HUDEP-2 (cell line): ENCODE data around the gene GGNBP2.
"Not testable (repeated sequence)": the region's sequence is repeated elsewhere in the genome, so short reads cannot be mapped to it uniquely, and the experiment has no call there.

Experiments
- DNase-seq, 76 experiments: peaks; one replicate each; lab custom pipeline; 2025; ENCODE audit not compliant: unreplicated experiment in 76 of 76; lab: John Stamatoyannopoulos, UW

GGNBP2 gene

DNA sequence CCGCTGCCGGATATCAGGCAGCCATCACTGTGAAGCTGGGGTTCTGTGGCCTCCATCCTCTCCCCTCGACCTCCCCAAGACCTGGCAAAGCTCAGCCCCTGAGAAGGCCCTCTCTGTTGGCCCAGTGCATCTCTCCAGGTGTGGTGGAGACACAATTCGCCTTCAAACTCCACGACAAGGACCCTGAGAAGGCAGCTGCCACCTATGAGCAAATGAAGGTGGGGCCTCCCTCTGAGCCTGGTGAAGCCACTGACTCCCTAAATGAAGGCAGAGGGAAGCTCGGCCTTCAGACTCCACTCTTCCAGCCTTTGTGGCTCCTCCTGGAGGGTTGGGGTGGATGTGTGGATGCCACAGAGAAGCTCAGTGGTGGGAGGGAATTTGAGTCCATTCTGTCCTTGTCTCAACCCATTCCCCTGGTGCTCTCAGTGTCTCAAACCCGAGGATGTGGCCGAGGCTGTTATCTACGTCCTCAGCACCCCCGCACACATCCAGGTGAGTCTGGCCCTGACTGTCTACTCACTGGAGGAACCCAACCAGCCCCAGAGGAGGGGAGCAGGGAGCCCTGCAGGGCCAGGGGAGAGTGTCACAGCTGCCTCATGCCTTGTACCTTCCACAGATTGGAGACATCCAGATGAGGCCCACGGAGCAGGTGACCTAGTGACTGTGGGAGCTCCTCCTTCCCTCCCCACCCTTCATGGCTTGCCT is 55.0 kb downstream of the GGNBP2 start:
- DNase-seq: peak in 1 of 76 experiments; percentile 39

DNA sequence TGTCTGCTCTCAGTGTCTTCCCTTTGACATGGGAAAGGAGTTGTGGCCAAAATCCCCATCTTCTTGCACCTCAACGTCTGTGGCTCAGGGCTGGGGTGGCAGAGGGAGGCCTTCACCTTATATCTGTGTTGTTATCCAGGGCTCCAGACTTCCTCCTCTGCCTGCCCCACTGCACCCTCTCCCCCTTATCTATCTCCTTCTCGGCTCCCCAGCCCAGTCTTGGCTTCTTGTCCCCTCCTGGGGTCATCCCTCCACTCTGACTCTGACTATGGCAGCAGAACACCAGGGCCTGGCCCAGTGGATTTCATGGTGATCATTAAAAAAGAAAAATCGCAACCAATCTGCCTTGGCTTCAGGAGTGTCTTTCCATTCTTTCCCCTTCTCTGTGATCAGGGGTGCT is 55.7 kb downstream of the GGNBP2 start:
- peak in 58 of 76 experiments; percentile 14 to 75 (median 46) for DNase-seq

DNA sequence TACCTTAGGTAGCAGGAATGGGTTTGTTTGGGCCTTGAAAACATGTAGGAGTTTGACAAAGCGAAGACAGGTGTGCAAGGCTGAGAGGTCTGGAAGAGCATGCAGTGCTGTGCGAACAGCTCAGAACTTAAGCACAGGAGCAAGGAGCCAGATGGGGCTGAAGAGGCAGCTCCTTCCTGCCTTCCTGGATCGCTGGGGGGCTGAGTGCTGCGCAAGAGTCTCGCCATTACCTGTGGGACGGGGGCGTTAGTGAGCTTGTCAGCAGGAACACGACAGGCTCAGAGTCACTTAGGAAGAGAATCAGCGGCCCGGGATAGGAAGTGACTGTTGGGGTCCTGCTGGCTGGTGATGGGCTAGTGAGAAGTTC is 56.2 kb downstream of the GGNBP2 start:
- DNase-seq: peak in 9 of 76 experiments; percentile 26 to 80 (median 54)

DNA sequence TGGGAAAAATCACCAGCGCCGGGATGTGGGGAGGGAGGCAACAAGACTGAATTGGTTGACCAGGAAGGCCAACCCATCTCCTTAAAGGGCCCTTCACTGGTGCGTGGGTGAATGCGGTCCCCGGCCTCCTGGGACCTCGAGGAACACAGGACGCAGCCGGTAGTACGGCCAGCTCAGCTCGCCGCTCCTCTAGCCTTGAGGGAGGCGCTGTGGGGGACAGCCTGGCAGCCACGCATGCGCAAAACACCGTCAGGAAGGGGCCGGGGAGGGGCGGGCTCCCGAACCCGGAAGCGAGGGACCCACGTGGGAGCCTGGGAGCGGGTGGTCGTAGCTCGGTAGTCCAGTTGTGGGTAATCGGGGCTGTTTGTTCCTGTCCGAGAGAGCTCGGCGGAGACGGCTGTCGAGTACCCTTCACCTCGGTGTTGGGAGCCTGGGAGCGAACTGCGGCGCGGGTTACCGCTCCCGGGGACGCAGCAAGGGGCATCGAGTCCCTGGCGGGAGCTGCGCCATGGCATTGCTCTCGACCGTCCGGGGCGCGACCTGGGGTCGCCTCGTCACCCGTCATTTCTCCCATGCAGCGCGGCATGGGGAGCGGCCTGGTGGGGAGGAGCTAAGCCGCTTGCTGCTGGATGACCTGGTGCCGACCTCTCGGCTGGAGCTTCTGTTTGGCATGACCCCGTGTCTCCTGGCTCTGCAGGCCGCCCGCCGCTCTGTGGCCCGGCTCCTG is 56.7 kb downstream of the GGNBP2 start, which contains the start of gene MRM1:
TSS of gene MRM1 (plus strand) at position 281 of the 727 bp plus-strand sequence. CDS start at position 509, 228 bp downstream.
- peak in 74 of 76 experiments; percentile 59 to 97 (median 89) for DNase-seq

DNA sequence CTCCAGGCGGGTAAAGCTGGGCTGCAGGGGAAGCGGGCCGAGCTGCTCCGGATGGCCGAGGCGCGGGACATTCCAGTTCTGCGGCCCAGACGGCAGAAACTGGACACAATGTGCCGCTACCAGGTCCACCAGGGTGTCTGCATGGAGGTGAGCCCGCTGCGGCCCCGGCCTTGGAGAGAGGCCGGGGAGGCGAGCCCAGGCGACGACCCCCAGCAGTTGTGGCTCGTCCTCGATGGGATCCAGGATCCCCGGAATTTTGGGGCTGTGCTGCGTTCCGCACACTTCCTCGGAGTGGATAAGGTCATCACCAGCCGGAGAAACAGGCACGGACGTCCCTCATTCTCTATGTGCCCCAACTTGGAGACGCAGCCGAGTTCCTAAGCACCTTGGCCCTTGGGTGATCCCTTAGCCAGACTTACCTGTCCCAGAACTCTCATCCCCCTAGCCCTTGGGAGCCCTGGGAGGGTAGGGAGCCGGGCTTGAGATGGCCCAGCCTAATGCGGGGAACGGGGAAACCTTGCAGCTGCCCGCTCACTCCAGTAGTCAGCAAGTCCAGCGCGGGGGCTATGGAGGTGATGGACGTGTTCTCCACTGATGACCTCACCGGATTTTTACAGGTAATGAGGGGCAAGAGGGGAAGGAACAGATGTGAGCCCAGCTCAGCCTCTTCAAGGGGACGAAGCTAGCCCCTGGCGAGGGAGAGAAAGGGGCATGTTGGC is 57.5 kb downstream of the GGNBP2 start:
- DNase-seq: peak in 8 of 76 experiments; percentile 15 to 59 (median 35)

DNA sequence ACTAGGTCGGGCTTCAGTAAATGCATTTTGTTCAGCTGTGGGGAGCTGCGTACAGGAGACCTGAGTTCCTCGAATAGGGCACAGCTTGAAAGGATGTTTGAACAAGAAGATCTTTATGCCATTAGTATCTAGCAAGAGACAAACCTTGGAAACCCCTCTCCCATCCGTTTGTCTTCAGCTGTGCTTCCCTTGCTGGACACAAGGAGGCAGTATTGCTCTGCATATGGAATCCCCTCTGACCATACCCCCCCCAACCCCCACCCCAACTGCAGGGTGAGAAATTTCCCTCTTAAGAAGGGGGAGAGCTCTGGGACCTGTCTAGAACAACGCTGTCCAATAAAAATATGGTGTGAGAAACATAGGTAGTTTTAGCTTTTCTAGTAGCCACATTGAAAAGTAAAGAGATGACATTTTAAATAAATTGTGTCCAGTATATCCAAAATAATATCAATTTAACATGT is 58.2 kb downstream of the GGNBP2 start:
- DNase-seq: peak in 66 of 76 experiments; percentile 9 to 87 (median 58)

DNA sequence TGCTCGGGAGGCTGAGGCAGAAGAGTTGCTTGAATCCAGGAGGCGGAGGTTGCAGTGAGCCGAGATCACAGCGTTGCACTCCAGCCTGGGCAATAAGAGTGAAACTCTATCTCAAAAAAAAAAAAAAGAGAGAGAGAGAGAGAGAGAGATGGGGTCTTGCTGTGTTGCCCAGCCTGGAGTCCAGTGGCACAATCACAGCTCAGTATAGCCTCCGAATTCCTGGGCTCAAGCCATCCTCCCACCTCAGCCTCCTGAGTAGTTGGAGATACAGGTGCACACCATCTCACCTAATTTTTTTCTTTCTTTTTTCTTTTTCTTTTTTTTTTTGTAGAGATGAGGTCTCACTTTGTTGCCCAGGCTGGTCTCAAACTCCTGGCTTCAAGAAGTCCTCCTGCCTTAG is 60.3 kb downstream of the GGNBP2 start:
- DNase-seq: not testable (repeated sequence)

DNA sequence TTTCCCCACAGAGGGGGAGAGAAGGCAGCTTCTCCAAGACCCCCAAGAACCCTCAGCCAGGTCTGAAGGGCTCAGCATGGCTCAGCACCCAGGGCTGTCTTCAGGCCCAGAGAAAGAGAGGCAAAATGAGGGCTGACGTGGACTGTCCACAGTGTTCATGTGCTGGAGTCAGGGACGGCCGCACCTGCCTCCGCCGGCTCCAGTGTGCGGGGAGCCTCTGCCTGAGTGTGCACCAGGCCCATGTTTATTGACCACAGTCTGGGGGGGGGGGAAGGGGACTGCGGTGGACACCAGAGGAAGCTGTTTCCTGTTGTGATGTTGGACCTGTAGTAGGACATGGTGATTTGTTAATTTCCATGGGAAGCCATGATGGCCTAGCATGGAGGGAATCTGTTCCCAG is 63.6 kb downstream of the GGNBP2 start:
- no peak for DNase-seq

DNA sequence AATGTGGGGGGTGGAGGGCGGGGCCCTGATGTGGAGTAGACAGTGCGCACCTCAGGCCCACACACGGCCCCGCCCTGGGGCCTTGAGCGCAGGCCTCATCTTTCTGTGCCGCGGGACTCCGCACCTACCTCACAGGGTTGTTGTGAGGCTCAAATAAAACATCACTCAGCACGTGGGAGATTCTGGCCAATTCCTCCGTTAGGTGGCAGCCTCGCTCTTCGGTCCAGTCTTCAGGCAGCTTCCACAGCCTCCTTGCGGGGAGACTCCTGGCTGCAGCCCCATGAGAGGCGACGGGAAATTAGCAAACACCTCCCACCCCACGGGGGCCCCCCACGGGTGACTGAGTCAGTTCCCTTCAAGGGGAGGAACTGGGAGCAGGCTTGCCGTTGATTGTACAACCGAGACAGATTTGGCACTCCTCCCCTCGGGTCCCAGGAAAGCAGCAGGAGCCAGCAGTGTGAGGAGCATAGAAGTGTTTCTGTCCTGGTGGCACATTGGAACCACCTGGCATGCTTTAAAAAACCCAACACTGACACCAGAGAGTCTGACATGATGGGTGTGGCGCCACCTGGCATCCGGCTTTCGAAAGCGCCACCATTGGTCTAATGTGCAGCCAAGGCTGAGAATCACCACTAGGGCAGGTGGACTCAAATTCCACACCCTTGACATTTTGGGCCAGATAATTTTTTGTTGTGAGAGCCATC is 64.2 kb downstream of the GGNBP2 start:
- peak in 28 of 76 experiments; percentile 6 to 44 (median 19) for DNase-seq

DNA sequence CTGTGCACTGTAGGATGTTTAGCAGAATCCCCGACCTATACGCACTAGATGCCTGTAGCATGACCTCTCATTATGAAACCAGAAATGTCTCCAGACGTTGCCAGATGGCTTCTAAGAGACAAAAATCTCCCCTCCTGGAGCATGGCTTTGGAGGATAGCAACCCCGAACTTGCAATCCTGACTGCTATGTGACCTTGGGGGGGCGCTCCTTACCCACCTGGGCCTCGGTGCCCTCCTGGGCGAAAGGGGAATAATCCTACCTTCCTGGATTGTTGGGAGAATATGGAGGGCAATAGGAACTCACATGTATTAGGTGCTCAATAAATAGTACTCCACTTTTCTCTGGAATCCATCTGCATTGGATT is 64.8 kb downstream of the GGNBP2 start:
- DNase-seq: no peak

DNA sequence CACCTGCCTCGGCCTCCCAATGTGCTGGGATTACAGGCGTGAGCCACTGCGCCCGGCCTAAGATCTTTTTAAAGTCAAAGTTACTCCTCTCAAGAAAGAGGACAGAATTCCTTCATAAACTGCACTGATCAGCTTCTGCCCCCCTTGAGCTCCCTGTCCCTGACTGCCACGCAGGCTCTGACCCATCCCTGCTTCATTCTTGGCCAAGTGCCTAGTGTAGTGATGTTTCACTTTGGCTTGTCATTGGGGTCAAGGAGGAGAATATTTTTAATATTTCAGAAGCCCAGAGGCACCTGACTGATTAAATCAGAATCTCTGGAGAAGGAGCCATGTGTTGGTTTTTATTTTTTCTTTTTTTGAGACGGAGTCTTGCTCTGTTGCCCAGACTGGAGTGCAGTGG is 65.8 kb downstream of the GGNBP2 start:
- peak in 15 of 76 experiments; percentile 4 to 51 (median 27) for DNase-seq

DNA sequence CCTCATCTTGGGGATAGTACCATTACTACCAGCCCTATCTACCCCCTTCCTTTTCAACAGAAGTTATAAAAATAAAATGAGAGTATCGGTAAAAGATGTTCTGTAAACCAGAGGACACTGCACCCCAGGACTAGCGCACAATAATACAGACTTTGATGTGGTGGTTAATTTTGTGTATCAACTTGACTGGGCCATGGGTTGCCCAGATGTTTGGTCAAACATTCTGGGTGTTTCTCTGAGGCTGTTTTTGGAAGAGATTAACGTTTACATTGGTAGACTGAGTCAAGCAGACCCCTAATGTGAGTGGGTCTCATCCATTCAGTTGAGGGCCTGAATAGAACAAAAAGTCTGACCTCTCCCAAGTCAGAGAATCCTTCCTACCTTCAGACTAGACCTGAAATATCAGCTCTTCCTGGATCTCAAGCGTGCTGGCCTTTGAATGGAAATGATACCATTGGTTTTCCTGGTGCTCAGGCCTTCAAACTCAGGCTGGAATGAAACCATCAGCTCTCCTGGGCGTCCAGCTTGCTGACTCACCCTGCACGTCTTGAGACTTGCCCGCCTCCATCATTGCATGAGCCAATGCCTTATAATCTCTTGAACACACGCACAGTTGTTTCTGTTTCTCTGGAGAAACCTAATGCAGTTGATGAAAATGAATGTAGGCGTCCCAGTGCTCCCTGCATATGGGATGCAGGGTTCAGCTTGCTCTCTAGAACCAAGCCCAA is 66.8 kb downstream of the GGNBP2 start:
- peak in 32 of 76 experiments; percentile 5 to 51 (median 23) for DNase-seq

DNA sequence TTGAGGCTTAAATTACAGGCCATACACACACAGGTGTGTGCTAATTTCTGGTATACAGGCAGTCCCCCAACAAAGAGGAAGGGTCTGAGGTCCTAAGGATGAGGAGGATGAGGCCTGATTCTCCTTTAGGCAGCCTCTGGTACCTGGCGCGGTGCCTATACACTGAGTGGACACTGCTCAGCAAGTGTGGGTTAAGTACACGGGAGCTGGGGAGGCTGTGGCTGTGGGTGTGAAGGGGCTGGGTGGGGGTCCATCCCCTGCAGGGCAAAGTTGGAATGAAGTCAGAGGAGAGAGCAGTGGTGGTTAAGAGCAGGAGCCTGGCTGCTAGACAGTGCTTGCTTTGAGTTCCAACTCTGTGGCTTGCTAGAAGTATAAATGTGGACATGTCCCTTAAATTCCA is 67.6 kb downstream of the GGNBP2 start:
- DNase-seq: no peak

DNA sequence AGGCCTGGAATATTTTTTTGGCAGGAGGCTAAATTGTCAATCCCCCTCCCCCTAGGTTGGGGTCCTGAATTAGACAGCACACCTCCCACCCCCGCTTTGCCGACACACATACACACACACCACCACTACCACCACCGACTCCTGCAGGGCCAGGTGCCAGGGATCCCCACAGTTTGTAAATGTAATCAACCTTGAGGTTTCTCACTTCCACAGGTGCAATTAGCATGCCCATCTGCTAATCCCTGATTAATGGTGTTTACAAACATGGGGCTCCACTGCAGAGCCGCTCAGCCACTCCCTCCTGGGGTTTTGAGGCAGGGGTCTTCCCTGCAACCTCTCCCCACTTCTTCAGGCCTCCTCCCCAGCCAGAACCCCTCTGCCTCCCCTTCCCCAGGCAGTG is 68.4 kb downstream of the GGNBP2 start:
- DNase-seq: no peak

DNA sequence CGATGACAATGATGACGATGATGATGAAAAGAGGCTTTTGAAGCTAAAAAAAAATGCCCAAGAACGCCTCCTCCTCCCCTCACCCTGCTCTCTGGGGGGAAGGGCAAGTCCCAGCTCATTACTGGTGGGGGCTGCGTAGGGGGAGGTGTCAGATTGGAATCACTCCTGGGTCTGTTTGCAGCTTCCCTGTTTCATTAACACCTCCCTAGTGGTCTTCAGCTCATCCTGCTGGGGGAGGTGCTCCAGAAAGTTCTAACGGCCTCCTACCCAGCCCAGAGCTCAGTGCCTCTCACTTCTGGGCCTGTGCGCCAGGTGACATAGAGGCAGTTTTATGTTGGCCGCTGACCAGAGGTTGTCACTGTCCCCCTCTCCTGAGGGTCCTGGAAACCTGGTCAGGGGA is 69.4 kb downstream of the GGNBP2 start:
- no peak for DNase-seq

DNA sequence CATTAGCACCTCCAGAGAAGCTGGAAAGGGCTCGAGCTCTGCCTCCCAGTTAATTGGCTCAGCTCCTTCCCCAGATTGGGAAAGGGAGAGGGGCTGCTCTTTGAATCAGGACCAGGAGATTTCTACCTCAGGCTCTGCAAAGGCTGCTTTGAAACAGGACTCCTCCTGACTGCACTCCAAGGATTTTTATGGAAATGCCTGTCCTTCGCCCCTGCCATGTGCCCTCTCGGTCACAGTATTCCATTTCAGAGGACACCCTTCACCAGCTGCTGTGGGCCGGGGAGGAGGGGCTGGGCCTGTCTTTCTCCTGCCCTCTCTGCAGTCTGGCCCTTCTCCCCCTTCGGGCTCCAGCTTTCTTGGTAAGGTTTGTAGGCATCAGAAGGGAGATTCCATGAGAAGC is 70.2 kb downstream of the GGNBP2 start:
- no peak for DNase-seq

DNA sequence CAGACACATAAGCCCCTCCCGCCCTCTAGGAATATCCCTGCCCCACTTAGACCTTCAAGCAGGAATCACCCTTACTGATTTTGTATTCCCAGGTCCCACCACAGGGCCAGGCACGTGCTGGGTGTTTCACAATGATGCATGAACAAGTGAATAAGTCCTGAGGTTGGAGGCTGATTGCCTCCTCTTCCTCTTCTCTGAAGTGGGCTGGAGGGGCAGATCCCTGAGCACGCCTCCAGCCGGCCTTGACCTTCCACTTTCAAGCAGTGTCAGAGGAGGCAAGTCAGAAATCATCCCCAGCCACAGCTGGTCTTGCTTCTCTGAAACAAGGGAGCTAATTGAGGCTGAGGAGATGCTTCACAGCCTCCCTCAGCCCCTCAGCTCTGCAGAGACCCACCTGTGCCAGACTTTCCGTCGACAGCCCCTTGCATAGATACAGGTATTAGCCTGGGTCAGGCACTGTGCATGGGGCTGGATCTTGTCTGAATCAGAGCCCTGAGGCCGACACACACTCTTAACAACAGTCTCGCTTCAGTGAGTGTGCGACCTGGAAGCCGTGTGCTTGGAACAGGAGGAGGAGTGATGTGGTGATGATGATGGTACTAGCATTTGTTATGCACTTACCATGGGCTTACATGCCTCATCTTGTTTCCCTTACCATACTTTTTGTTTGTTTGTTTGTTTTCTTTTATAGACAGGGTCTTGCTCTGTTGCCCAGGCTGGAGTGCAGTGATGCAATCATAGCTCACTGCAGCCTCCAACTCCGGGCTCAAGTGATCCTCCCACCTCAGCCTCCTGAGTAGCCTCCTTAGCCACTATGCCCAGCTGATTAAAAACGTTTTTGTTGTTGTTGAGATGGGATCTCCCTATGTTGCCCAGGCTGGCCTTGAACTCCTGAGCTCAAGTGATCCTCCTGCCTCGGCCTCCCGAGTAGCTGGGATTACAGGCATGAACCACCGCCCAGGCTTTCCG is 71.6 kb downstream of the GGNBP2 start:
- no peak for DNase-seq

DNA sequence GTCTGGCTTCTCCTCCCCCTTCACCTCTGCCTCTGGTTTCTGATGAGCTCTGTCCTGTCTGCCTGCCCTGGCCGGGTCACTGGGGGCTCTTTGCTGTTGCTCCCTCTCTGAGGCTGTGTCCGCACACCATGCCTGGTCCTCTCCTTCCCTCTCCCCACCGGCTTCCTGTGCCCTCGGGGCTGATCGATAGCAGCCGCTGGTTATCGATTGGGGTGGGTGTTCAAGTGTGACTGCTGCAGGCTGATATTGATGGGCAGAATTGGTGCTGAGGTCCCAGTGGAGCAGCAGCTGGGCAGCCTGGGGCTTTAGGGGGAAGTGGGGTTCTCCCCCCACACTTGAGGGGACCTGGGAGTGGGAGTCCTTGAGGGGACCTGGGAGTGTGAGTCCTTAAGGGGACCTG is 73.1 kb downstream of the GGNBP2 start:
- DNase-seq: no peak

DNA sequence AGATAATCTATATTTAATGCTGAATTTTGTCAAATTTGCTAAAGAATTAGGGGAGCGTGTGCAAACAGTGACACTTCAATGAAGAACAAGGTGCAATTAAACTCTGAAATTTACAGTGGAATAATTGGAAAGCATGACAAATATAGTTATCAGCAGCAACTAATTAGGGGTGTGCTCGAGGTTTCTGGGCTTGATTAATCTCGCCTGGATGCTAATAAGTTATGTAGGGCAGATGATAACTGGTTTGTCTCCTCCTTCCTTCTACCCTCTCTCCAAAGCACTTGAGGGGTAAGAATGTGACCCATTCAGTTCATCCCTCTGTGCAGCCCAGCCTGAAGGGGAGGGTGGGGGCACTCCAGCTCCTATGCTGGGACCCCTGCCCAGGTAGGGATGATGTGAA is 78.6 kb downstream of the GGNBP2 start:
- DNase-seq: peak in 1 of 76 experiments; percentile 5
